Ascending aorta (tissue), 2 donors: ENCODE results near the gene CCDC83. TPM values are rescaled to one million over a fixed set of nuclear protein-coding genes. Genes with fewer than 3 reads are reported as not detected.

Source experiments
- DNase-seq, 2 donors: peaks; one replicate each; pipeline ENCODE4 v3.0.0-alpha.2; 2019; ENCODE audit warnings: low spot score in 2 of 2
- H3K27ac ChIP-seq, 2 donors: fragments of 200-600 bp; sonication (generic); one replicate each; pipeline ENCODE4 v1.5.1; 2016 to 2017; ENCODE audit warnings: mild to moderate bottlenecking in 1 of 2
- H3K27me3 ChIP-seq: fragments of 200-600 bp; sonication (generic); one replicate; pipeline ENCODE4 v1.5.1; 2017
- H3K36me3 ChIP-seq, 2 donors: fragments of 200-600 bp; sonication (generic); one replicate each; pipeline ENCODE4 v1.5.1; 2016
- H3K4me1 ChIP-seq, 2 donors: fragments of 200-600 bp; sonication (generic); one replicate each; pipeline ENCODE4 v1.5.1; 2016 to 2017; ENCODE audit warnings: mild to moderate bottlenecking in 1 of 2
- H3K4me3 ChIP-seq, 2 donors: fragments of 200-600 bp; sonication (generic); one replicate each; pipeline ENCODE4 v1.5.1; 2016 to 2017; ENCODE audit warnings: mild to moderate bottlenecking in 1 of 2
- H3K9me3 ChIP-seq, 2 donors: fragments of 200-600 bp; sonication (generic); one replicate each; pipeline ENCODE4 v1.5.1; 2016
- intact Hi-C: fragments of 100-400 bp; cut with DNase I; formaldehyde crosslinking; loops from one replicate; pipeline ENCODE4 v1.15.1; 2023
- total RNA-seq: library from RNA; depleted of rRNA; stranded (reverse); fragments of >200 nt; gene quantifications from one replicate; pipeline ENCODE4 v1.1.0, GENCODE V29; 2016
- TF ChIP-seq, protein P1 (sequence below), 3 experiments: fragments of 200-600 bp in 2 of 3; fragments of 450-650 bp in 1 of 3; sonication (generic) in 2 of 3; IDR thresholded peaks; one replicate each; pipeline ENCODE4 v1.5.1; 2016 to 2019; ENCODE audit warnings: antibody characterized with exemption in 3 of 3, mild to moderate bottlenecking in 1 of 3, moderate library complexity in 1 of 3

Gene CCDC83
- total RNA-seq, 1 donor from 2014 or later, result not detected

DNA sequence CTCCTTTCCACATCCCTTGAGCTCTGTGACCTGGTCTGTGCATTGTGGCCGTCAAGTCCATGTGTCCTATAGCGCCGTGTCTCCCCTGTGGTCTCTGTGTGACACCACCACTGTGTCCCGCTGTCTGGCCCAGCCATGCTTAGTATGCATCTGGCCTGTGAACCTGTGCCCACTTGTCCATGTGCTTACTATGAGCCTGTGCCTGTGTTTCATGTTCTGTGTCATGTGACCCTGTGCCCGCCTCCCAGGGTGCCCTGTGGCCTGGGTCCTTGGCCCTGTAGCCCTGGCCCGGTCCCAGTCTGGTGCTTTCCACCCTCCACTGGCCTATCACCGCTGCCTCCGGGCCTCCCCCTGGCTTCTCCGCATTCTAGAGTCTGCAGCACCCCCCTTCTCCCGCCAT lies 80.6 kb downstream of the CCDC83 start:
- no peak overlapping the region for H3K27ac ChIP-seq
- intact Hi-C loops, result no loop called here
- H3K4me1 ChIP-seq, result peaks cover 0 to 2% of the 10 kb centered on the region in 2 donors
- no peaks in the 10 kb centered on the region for H3K36me3 ChIP-seq
- no peak overlapping the region for H3K4me3 ChIP-seq
- TF ChIP-seq, protein P1, sequence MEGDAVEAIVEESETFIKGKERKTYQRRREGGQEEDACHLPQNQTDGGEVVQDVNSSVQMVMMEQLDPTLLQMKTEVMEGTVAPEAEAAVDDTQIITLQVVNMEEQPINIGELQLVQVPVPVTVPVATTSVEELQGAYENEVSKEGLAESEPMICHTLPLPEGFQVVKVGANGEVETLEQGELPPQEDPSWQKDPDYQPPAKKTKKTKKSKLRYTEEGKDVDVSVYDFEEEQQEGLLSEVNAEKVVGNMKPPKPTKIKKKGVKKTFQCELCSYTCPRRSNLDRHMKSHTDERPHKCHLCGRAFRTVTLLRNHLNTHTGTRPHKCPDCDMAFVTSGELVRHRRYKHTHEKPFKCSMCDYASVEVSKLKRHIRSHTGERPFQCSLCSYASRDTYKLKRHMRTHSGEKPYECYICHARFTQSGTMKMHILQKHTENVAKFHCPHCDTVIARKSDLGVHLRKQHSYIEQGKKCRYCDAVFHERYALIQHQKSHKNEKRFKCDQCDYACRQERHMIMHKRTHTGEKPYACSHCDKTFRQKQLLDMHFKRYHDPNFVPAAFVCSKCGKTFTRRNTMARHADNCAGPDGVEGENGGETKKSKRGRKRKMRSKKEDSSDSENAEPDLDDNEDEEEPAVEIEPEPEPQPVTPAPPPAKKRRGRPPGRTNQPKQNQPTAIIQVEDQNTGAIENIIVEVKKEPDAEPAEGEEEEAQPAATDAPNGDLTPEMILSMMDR (IDR thresholded peaks at IDR 0.05), result no peak
- H3K27me3 ChIP-seq, result no peaks in the 10 kb centered on the region
- no peak for DNase-seq
- H3K9me3 ChIP-seq, result no peaks in the 10 kb centered on the region

DNA sequence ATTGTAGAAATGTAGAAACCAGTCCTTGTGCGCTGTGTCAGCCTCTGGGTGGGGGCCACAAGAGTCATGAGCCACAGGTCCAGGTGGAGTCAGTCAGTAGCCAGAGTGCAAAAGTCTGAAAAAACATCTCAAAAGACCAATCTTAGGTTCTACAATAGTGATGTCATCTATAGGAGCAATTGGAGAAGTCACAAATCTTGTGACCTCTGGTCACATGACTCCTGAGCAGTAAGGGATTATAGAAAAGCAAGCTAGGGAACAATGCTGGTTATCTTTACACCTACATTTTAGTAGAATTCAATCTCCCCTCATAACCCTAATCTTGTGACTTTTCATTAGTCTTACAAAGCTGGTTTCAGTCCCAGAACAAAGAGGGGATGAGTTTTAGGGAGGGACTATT lies 82.7 kb downstream of the CCDC83 start:
- no peaks in the 10 kb centered on the region for H3K9me3 ChIP-seq
- intact Hi-C loops, result no loop called here
- H3K27me3 ChIP-seq, result no peaks in the 10 kb centered on the region

DNA sequence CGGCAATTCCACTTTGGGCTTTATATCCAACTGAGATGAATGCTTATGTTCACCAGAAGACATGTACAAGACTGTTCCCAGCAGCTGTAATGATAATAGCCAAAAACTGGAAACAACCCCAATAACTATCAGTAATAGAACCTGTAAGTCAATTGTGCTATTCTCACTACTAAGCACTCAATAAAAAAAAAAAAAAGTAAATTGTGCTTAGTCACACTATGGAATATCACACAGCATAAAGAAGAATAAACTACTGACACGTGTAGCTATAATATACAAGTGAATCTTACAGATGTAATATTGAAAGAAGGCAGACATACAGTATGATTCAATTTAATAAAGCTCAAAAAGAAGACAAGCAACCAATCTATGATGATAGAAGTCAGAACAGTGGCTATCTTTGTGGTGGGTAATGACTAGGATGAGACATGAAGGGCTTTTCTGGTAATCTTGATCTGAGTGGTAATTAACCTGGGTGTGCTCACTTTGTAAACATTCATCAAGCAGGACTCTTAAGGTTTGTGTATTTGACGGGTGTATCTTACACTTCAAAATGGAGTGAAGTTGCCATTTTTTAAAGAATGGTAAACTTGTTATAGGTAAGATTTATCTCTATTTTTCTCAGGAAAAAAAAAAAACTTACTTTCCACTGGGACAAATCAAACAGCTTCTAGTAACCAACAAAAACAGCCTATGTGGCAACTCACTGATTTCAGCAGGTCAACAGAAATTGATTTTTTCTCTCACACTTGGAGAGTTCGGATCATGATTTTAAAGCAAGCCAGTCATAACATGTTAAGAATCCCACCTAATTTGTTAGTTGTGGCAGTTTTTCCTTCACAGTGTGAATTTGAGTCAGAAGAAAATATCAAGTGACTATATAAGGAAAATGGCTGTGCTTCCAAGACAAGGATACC lies 84.2 kb downstream of the CCDC83 start:
- TF ChIP-seq, protein P1 (IDR thresholded peaks at IDR 0.05), result no peak
- H3K27ac ChIP-seq, result no peak overlapping the region
- H3K27me3 ChIP-seq, result no peaks in the 10 kb centered on the region
- no peak for DNase-seq
- intact Hi-C loops, result loop anchor here (2.0 to 5.0 kb wide), 3 partner anchors 263 to 353 kb away; no protein-coding TSS in a partner anchor
- H3K36me3 ChIP-seq, result no peaks in the 10 kb centered on the region
- no peak overlapping the region for H3K4me3 ChIP-seq
- peaks cover 0 to 2% of the 10 kb centered on the region in 2 donors for H3K4me1 ChIP-seq
- no peaks in the 10 kb centered on the region for H3K9me3 ChIP-seq

More for the DNA sequence above, 82.7 kb downstream of the CCDC83 start:
- H3K36me3 ChIP-seq, result no peaks in the 10 kb centered on the region
- H3K27ac ChIP-seq, result no peak overlapping the region
- no peak overlapping the region for H3K4me3 ChIP-seq
- no peak for DNase-seq
- TF ChIP-seq, protein P1 (IDR thresholded peaks at IDR 0.05), result no peak
- H3K4me1 ChIP-seq, result peaks cover 0 to 2% of the 10 kb centered on the region in 2 donors

- Histone ChIP-seq H3K4me1 (peaks cover 0 to 3% of the 10 kb centered on the region in 2 donors), H3K27ac (no peak overlapping the region), H3K36me3 (no peaks in the 10 kb centered on the region), H3K4me3 (no peak overlapping the region), H3K27me3 (no peaks in the 10 kb centered on the region), H3K9me3 (no peaks in the 10 kb centered on the region)
- TF ChIP-seq, protein P1 (IDR thresholded peaks at IDR 0.05), result peak; percentile 67 to 73 (median 70)
- intact Hi-C loops, result loop anchor here (2.0 to 5.0 kb wide), 3 partner anchors 261 to 351 kb away; no protein-coding TSS in a partner anchor
- peak in 1 of 2 donors; percentile 74 for DNase-seq
Measured at GRCh38 chr11:85941380-85941973, 86.3 kb downstream of the CCDC83 start.

GRCh38 chr11:85945296-85945695 lies 90.1 kb downstream of the CCDC83 start:
- H3K9me3 ChIP-seq, result no peaks in the 10 kb centered on the region
- H3K4me1 ChIP-seq, result peaks cover 0 to 21% of the 10 kb centered on the region in 2 donors
- H3K4me3 ChIP-seq, result no peak overlapping the region
- intact Hi-C loops, result no loop called here
- no peaks in the 10 kb centered on the region for H3K36me3 ChIP-seq
- TF ChIP-seq, protein P1 (IDR thresholded peaks at IDR 0.05), result no peak
- H3K27ac ChIP-seq, result no peak overlapping the region
- DNase-seq, result no peak
- H3K27me3 ChIP-seq, result no peaks in the 10 kb centered on the region
